Measurements from ENCODE around the gene RHBDF2. TPM values are rescaled to one million over a fixed set of nuclear protein-coding genes. Genes with fewer than 3 reads are reported as not detected.

RHBDF2 gene
- total RNA-seq, 4 donors from 2014 or later = 11.3 to 47.4 (median 23.2) TPM

GRCh38 chr17:76492123-76492988, 8.9 kb downstream of the RHBDF2 start:
- Histone ChIP-seq H3K36me3 (no peaks in the 10 kb centered on the region), H3K4me3 (peak overlapping the region in 1 of 4 donors; percentile 23), H3K9me3 (no peaks in the 10 kb centered on the region), H3K4me1 (peaks cover 19 to 48% (median 42%) of the 10 kb centered on the region in 4 donors), H3K27me3 (no peaks in the 10 kb centered on the region), H3K27ac (peak overlapping the region; percentile 77 to 86 (median 84))
- DNase-seq = peak; percentile 78
- 48% methylated on average over 10 of the region's 11 CpGs; no CpG with 5 or more reads in 1 of the 2 donors for WGBS, 2 donors (ENCODE audit: low coverage in 1 of 2)
- peak in 1 of 3 donors; percentile 24 for TF ChIP-seq POLR2AphosphoS5 (IDR thresholded peaks at IDR 0.05)
- TF ChIP-seq EP300 (IDR thresholded peaks at IDR 0.05; ENCODE audit: low read depth) = no peak
- TF ChIP-seq POLR2A (IDR thresholded peaks at IDR 0.05) = peak; percentile 26
- intact Hi-C loops (cut with DNase I; ENCODE audit: low total_unique reads) = no loop called here
- in situ Hi-C loops (cut with MboI; ENCODE audit: low pct_ligation_motif_present in 1 of 4, low pct_unique_long_range_greater_than_20kb in 1 of 4, low sequenced_read_pairs in 3 of 4) = no loop called here

GRCh38 chr17:76491271-76492122, 9.7 kb downstream of the RHBDF2 start:
- Histone ChIP-seq H3K9me3 (no peaks in the 10 kb centered on the region), H3K27me3 (no peaks in the 10 kb centered on the region), H3K4me3 (no peak overlapping the region), H3K27ac (peak overlapping the region; percentile 77 to 86 (median 84)), H3K36me3 (no peaks in the 10 kb centered on the region), H3K4me1 (peaks cover 19 to 48% (median 42%) of the 10 kb centered on the region in 4 donors)
- intact Hi-C loops (cut with DNase I; ENCODE audit: low total_unique reads) = no loop called here
- TF ChIP-seq POLR2A (IDR thresholded peaks at IDR 0.05) (no peak), CTCF (IDR thresholded peaks at IDR 0.05) (no peak), POLR2AphosphoS5 (IDR thresholded peaks at IDR 0.05) (no peak), EP300 (IDR thresholded peaks at IDR 0.05; ENCODE audit: low read depth) (no peak)
- in situ Hi-C loops (cut with MboI; ENCODE audit: low pct_ligation_motif_present in 1 of 4, low pct_unique_long_range_greater_than_20kb in 1 of 4, low sequenced_read_pairs in 3 of 4) = no loop called here
- DNase-seq = peak; percentile 32
- 27 to 80% methylated on average over 2 to 16 of the region's 17 CpGs for WGBS, 2 donors (ENCODE audit: low coverage in 1 of 2)

GRCh38 chr17:76490112-76490710, 11.0 kb downstream of the RHBDF2 start:
- in situ Hi-C loops (cut with MboI; ENCODE audit: low pct_ligation_motif_present in 1 of 4, low pct_unique_long_range_greater_than_20kb in 1 of 4, low sequenced_read_pairs in 3 of 4) = no loop called here
- no peaks in the 10 kb centered on the region for H3K36me3 ChIP-seq
- no peak for TF ChIP-seq POLR2A (IDR thresholded peaks at IDR 0.05)
- no peak for TF ChIP-seq EP300 (IDR thresholded peaks at IDR 0.05; ENCODE audit: low read depth)
- TF ChIP-seq POLR2AphosphoS5 (IDR thresholded peaks at IDR 0.05) = no peak
- no peak for TF ChIP-seq CTCF (IDR thresholded peaks at IDR 0.05)
- intact Hi-C loops (cut with DNase I; ENCODE audit: low total_unique reads) = no loop called here
- H3K9me3 ChIP-seq = no peaks in the 10 kb centered on the region
- peaks cover 19 to 48% (median 42%) of the 10 kb centered on the region in 4 donors for H3K4me1 ChIP-seq
- no peaks in the 10 kb centered on the region for H3K27me3 ChIP-seq
- no peak for DNase-seq
- 73 to 93% methylated on average over 3 to 9 of the region's 10 CpGs for WGBS, 2 donors (ENCODE audit: low coverage in 1 of 2)
- peak overlapping the region in 2 of 4 donors; percentile 84 for H3K27ac ChIP-seq
- H3K4me3 ChIP-seq = no peak overlapping the region

GRCh38 chr17:76487451-76488192, 13.6 kb downstream of the RHBDF2 start:
- no peak for DNase-seq
- H3K9me3 ChIP-seq = no peaks in the 10 kb centered on the region
- intact Hi-C loops (cut with DNase I; ENCODE audit: low total_unique reads) (no loop called here), in situ Hi-C loops (cut with MboI; ENCODE audit: low pct_ligation_motif_present in 1 of 4, low pct_unique_long_range_greater_than_20kb in 1 of 4, low sequenced_read_pairs in 3 of 4) (no loop called here)
- WGBS, 2 donors (ENCODE audit: low coverage in 1 of 2) = 96% methylated on average over 22 of the region's 22 CpGs; no CpG with 5 or more reads in 1 of the 2 donors
- no peak for TF ChIP-seq POLR2A (IDR thresholded peaks at IDR 0.05)
- no peak for TF ChIP-seq CTCF (IDR thresholded peaks at IDR 0.05)
- TF ChIP-seq EP300 (IDR thresholded peaks at IDR 0.05; ENCODE audit: low read depth) = no peak
- no peak for TF ChIP-seq POLR2AphosphoS5 (IDR thresholded peaks at IDR 0.05)
- H3K4me3 ChIP-seq = no peak overlapping the region
- H3K4me1 ChIP-seq = peaks cover 10 to 31% (median 24%) of the 10 kb centered on the region in 4 donors
- H3K36me3 ChIP-seq = no peaks in the 10 kb centered on the region
- H3K27ac ChIP-seq = no peak overlapping the region
- no peaks in the 10 kb centered on the region for H3K27me3 ChIP-seq
